Mucosa of rectum (tissue), 2 donors: ENCODE results near the gene OXCT2.
"Not testable (repeated sequence)": the region's sequence is repeated elsewhere in the genome, so short reads cannot be mapped to it uniquely, and the experiment has no call there.

Source experiments
- H3K27ac ChIP-seq, 2 donors: one replicate each; pipeline ENCODE4 v1.7.0; 2013; ENCODE audit warnings: inconsistent platforms in 2 of 2, low read depth in 2 of 2, low read length in 2 of 2
- H3K27me3 ChIP-seq, 2 donors: one replicate each; pipeline ENCODE4 v1.7.0; 2013; ENCODE audit warnings: low read length in 2 of 2; ENCODE audit not compliant: control insufficient read depth in 2 of 2, insufficient read depth in 2 of 2
- H3K36me3 ChIP-seq, 2 donors: one replicate each; pipeline ENCODE4 v1.7.0; 2013; ENCODE audit warnings: low read length in 2 of 2; ENCODE audit not compliant: control insufficient read depth in 2 of 2, insufficient read depth in 2 of 2
- H3K4me1 ChIP-seq, 2 donors: one replicate each; pipeline ENCODE4 v1.7.0; 2013; ENCODE audit warnings: low read length in 2 of 2, mild to moderate bottlenecking in 1 of 2; ENCODE audit not compliant: control insufficient read depth in 2 of 2, insufficient read depth in 2 of 2
- H3K4me3 ChIP-seq, 2 donors: one replicate each; pipeline ENCODE4 v1.7.0; 2013; ENCODE audit warnings: low read length in 2 of 2
- H3K9ac ChIP-seq, 2 donors: one replicate each; pipeline ENCODE4 v1.7.0; 2013; ENCODE audit warnings: low read length in 2 of 2, low read depth in 1 of 2, mild to moderate bottlenecking in 1 of 2
- H3K9me3 ChIP-seq, 2 donors: one replicate each; pipeline ENCODE4 v1.7.0; 2013; ENCODE audit warnings: low read length in 2 of 2; ENCODE audit not compliant: control insufficient read depth in 2 of 2
- donor health status: healthy.
- donor health status: Normal muscosa, but diverticular disease.

The OXCT2 gene

GRCh38 chr1:39787468-39787867, 16.3 kb upstream of the OXCT2 start:
- peaks cover 5% of the 10 kb centered on the region in 2 donors for H3K4me1 ChIP-seq
- no peaks in the 10 kb centered on the region for H3K36me3 ChIP-seq
- no peak overlapping the region for H3K27ac ChIP-seq
- peak overlapping the region in 1 of 2 donors; percentile 35 for H3K4me3 ChIP-seq
- H3K9ac ChIP-seq: no peak overlapping the region
- no peaks in the 10 kb centered on the region for H3K27me3 ChIP-seq
- no peaks in the 10 kb centered on the region for H3K9me3 ChIP-seq

- H3K9ac ChIP-seq, H3K36me3 ChIP-seq, H3K4me1 ChIP-seq, H3K27me3 ChIP-seq, H3K27ac ChIP-seq, H3K4me3 ChIP-seq, H3K9me3 ChIP-seq: not testable (repeated sequence)
These were observed 15.9 kb upstream of the OXCT2 start for GRCh38 chr1:39787108-39787375.

- H3K4me1 ChIP-seq, H3K4me3 ChIP-seq, H3K9ac ChIP-seq, H3K36me3 ChIP-seq, H3K27me3 ChIP-seq, H3K9me3 ChIP-seq: not testable (repeated sequence)
- peak overlapping the region in 1 of 2 donors; percentile 4 for H3K27ac ChIP-seq
These were observed 15.4 kb upstream of the OXCT2 start for GRCh38 chr1:39786303-39787107.

- not testable (repeated sequence) for H3K4me1 ChIP-seq, H3K27me3 ChIP-seq, H3K9ac ChIP-seq, H3K9me3 ChIP-seq, H3K36me3 ChIP-seq, H3K27ac ChIP-seq, H3K4me3 ChIP-seq
These were observed 11.5 kb upstream of the OXCT2 start for GRCh38 chr1:39782685-39783084.

GRCh38 chr1:39782103-39782502, 11.0 kb upstream of the OXCT2 start:
- Histone ChIP-seq H3K27ac (no peak overlapping the region), H3K27me3 (no peaks in the 10 kb centered on the region), H3K9ac (no peak overlapping the region)

GRCh38 chr1:39781349-39781715, 10.2 kb upstream of the OXCT2 start:
- Histone ChIP-seq H3K27ac (no peak overlapping the region), H3K36me3 (no peaks in the 10 kb centered on the region), H3K4me1 (no peaks in the 10 kb centered on the region), H3K27me3 (no peaks in the 10 kb centered on the region), H3K4me3 (no peak overlapping the region), H3K9me3 (no peaks in the 10 kb centered on the region), H3K9ac (no peak overlapping the region)

More at GRCh38 chr1:39782103-39782502, 11.0 kb upstream of the OXCT2 start:
- no peaks in the 10 kb centered on the region for H3K9me3 ChIP-seq
- no peaks in the 10 kb centered on the region for H3K4me1 ChIP-seq
- H3K36me3 ChIP-seq: no peaks in the 10 kb centered on the region
- no peak overlapping the region for H3K4me3 ChIP-seq

- Histone ChIP-seq H3K27ac (no peak overlapping the region), H3K4me1 (no peaks in the 10 kb centered on the region), H3K9me3 (no peaks in the 10 kb centered on the region), H3K4me3 (no peak overlapping the region), H3K27me3 (no peaks in the 10 kb centered on the region), H3K36me3 (no peaks in the 10 kb centered on the region), H3K9ac (no peak overlapping the region)
These were observed 8.7 kb upstream of the OXCT2 start for GRCh38 chr1:39779821-39780220.

- H3K4me1 ChIP-seq: no peaks in the 10 kb centered on the region
- H3K4me3 ChIP-seq: no peak overlapping the region
- H3K36me3 ChIP-seq: no peaks in the 10 kb centered on the region
- no peaks in the 10 kb centered on the region for H3K9me3 ChIP-seq
- no peak overlapping the region for H3K27ac ChIP-seq
- H3K27me3 ChIP-seq: no peaks in the 10 kb centered on the region
- H3K9ac ChIP-seq: no peak overlapping the region
These were observed 8.0 kb upstream of the OXCT2 start for GRCh38 chr1:39779137-39779536.

GRCh38 chr1:39778463-39779099, 7.4 kb upstream of the OXCT2 start:
- not testable (repeated sequence) for H3K27ac ChIP-seq, H3K9ac ChIP-seq, H3K4me3 ChIP-seq, H3K27me3 ChIP-seq, H3K4me1 ChIP-seq, H3K9me3 ChIP-seq, H3K36me3 ChIP-seq

GRCh38 chr1:39777896-39778295, 6.7 kb upstream of the OXCT2 start:
- not testable (repeated sequence) for H3K4me3 ChIP-seq

More at GRCh38 chr1:39777896-39778295, 6.7 kb upstream of the OXCT2 start:
- H3K36me3 ChIP-seq, H3K9me3 ChIP-seq, H3K9ac ChIP-seq, H3K27ac ChIP-seq, H3K4me1 ChIP-seq, H3K27me3 ChIP-seq: not testable (repeated sequence)
